AG09309 (cell line): ENCODE measurements around the gene F3.

Experiments
- DNase-seq: peaks from one replicate; pipeline ENCODE4 v3.0.0-alpha.2; 2010; ENCODE audit warnings: low read depth
- H3K4me3 ChIP-seq: 2 replicates; pipeline ENCODE4 v1.5.1; 2011; ENCODE audit warnings: mild to moderate bottlenecking, low read depth, low read length, moderate library complexity; ENCODE audit not compliant: control insufficient read depth
- TF ChIP-seq, protein P1 (sequence below): IDR thresholded peaks from 2 replicates; pipeline ENCODE4 v1.5.1; 2011; ENCODE audit warnings: mild to moderate bottlenecking, low read depth, low read length, inconsistent platforms; ENCODE audit not compliant: insufficient read depth, control insufficient read depth; ENCODE audit errors: missing control alignments

Gene F3

GRCh38 chr1:94514095-94514727 is 27.3 kb downstream of the F3 start:
- H3K4me3 ChIP-seq = no peak overlapping the region
- TF ChIP-seq, protein P1, sequence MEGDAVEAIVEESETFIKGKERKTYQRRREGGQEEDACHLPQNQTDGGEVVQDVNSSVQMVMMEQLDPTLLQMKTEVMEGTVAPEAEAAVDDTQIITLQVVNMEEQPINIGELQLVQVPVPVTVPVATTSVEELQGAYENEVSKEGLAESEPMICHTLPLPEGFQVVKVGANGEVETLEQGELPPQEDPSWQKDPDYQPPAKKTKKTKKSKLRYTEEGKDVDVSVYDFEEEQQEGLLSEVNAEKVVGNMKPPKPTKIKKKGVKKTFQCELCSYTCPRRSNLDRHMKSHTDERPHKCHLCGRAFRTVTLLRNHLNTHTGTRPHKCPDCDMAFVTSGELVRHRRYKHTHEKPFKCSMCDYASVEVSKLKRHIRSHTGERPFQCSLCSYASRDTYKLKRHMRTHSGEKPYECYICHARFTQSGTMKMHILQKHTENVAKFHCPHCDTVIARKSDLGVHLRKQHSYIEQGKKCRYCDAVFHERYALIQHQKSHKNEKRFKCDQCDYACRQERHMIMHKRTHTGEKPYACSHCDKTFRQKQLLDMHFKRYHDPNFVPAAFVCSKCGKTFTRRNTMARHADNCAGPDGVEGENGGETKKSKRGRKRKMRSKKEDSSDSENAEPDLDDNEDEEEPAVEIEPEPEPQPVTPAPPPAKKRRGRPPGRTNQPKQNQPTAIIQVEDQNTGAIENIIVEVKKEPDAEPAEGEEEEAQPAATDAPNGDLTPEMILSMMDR = peak; percentile 75
- DNase-seq = no peak

GRCh38 chr1:94512816-94513215 is 28.7 kb downstream of the F3 start:
- TF ChIP-seq, protein P1 = no peak
- H3K4me3 ChIP-seq = no peak overlapping the region
- no peak for DNase-seq

GRCh38 chr1:94504601-94505000 is 37.0 kb downstream of the F3 start:
- DNase-seq = no peak
- H3K4me3 ChIP-seq = no peak overlapping the region
- TF ChIP-seq, protein P1 = no peak

DNA sequence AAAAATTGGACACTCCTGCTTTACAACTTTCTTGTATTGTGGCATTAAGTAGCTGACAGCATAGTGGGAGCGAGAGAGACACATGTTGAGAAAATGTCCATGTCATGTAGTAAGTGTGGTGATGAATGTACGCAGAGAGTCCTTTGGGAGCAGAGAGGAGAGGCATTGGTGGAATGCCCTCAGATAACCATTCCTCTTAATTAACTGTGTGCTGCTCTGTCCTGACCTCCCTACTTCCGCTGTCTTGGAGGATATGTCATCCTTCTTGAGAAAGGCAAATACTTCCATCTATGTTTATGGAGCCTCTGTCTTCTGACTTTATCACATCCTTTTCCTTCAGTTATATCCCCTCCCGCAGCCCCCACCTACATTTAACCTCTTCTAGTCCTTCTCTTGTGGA is 38.4 kb downstream of the F3 start:
- H3K4me3 ChIP-seq = no peak overlapping the region
- TF ChIP-seq, protein P1 = no peak
- no peak for DNase-seq

- TF ChIP-seq, protein P1 = no peak
- H3K4me3 ChIP-seq = no peak overlapping the region
- no peak for DNase-seq
These were observed 39.6 kb downstream of the F3 start for GRCh38 chr1:94501935-94502334.

DNA sequence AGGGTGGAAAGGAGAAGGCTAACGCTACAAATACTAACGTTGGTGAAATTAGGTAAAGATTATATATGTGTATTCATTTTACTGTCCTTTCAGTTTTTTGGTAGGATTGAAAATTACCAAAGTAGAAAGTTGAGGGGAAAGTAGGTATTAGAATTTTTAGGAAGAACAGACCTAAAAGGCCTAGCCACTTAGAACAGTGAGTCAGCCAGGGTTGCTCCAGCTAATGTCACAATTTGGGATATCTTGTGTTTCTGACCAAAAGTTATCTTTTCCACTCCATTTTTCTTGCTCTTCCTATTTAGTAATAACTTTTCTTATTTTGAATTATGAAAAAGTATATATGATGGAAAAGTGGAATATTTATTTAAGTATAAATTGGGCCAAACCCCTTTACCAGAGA is 40.1 kb downstream of the F3 start:
- H3K4me3 ChIP-seq = no peak overlapping the region
- TF ChIP-seq, protein P1 = no peak
- no peak for DNase-seq
